GM18526 (cell line): ENCODE measurements around the gene SIGMAR1.

ENCODE experiments used
- POLR2A ChIP-seq: IDR thresholded peaks from 3 replicates; pipeline ENCODE4 v1.6.1; 2011; ENCODE audit not compliant: insufficient read length; ENCODE audit errors: extremely low read depth

SIGMAR1 gene

GRCh38 chr9:34603610-34604231 lies 33.9 kb downstream of the SIGMAR1 start:
- TF ChIP-seq POLR2A: no peak

- no peak for TF ChIP-seq POLR2A
Measured at GRCh38 chr9:34601937-34602573, 35.5 kb downstream of the SIGMAR1 start.

GRCh38 chr9:34600908-34601307 lies 36.7 kb downstream of the SIGMAR1 start:
- no peak for TF ChIP-seq POLR2A

- TF ChIP-seq POLR2A: no peak
Measured at GRCh38 chr9:34599546-34599945, 38.0 kb downstream of the SIGMAR1 start.

GRCh38 chr9:34594177-34594576 lies 43.4 kb downstream of the SIGMAR1 start:
- no peak for TF ChIP-seq POLR2A

GRCh38 chr9:34592895-34593601 lies 44.5 kb downstream of the SIGMAR1 start:
- no peak for TF ChIP-seq POLR2A

GRCh38 chr9:34591917-34592866 lies 45.4 kb downstream of the SIGMAR1 start:
- TF ChIP-seq POLR2A: no peak

- no peak for TF ChIP-seq POLR2A
Measured at GRCh38 chr9:34591248-34591916, 46.2 kb downstream of the SIGMAR1 start.

GRCh38 chr9:34590381-34591247 lies 47.0 kb downstream of the SIGMAR1 start:
- TF ChIP-seq POLR2A: no peak

- no peak for TF ChIP-seq POLR2A
Measured at GRCh38 chr9:34589636-34590380, 47.8 kb downstream of the SIGMAR1 start, which contains the start of gene CNTFR. Gene CNTFR, minus strand, starts transcription at chr9:34589724. Its CDS starts 20,743 bp downstream, at chr9:34568981.

GRCh38 chr9:34588671-34589635 lies 48.6 kb downstream of the SIGMAR1 start:
- TF ChIP-seq POLR2A: no peak

GRCh38 chr9:34587271-34587670 lies 50.3 kb downstream of the SIGMAR1 start:
- TF ChIP-seq POLR2A: no peak
